ENCODE measurements around the gene CHRDL2. TPM values are rescaled to one million over a fixed set of nuclear protein-coding genes. Genes with fewer than 3 reads are reported as not detected.

The CHRDL2 gene
- total RNA-seq, 1 experiment from 2014 or later = 0.39 TPM

DNA sequence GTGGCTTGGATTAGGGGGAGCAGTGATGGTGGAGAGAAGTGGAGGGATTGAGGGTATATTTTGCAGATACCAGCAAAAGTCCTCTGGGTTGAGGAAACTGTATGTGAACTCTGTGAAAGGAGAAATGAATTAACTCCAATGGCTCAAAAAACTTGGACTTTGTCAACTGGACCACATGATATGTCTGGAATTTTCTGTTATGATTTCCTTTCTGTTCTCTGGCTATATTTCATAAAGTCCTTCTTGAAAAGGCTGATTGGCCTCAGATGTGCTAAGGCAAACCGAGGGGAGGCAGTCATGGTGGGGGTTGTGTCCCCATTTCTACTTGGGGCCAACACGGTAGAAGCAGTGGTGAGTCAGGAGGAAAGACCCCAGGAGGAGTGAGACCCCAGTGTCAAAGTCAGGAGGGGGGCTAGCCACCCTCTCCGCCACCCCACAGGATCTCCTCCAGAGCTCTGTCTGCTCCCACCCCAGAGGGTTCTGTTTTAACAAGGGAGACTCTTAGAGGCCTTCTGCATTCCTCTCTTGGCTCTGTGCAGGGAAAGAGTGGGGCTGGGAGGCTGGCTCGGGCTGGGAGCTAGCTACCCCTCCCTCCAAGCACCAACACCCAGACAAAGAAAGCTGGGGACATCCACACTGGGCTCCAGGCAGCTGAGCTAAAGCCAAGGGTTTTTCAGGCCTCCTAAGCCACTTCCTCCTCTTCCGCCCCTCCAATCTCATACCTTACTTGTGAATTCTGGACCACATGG lies 13.8 kb downstream of the CHRDL2 start:
- Histone ChIP-seq H3K56ac (ENCODE audit: insufficient read length, low read depth, low read length) (no peak overlapping the region), H2AK5ac (ENCODE audit: insufficient read length, low read length) (no peak overlapping the region), H3K79me2 (ENCODE audit: insufficient read depth, low read length) (no peaks in the 10 kb centered on the region), H3K23me2 (ENCODE audit: insufficient read length, low read depth, low read length, poor library complexity, severe bottlenecking) (no peaks in the 10 kb centered on the region), H2BK120ac (ENCODE audit: low read depth, low read length, poor library complexity, severe bottlenecking) (no peak overlapping the region), H3K14ac (ENCODE audit: insufficient read depth, low read length) (0 out of 2 replicates have a peak overlapping the region, but pooled peaks have one; percentile 49), H4K91ac (ENCODE audit: insufficient read length, low read depth, low read length) (no peak overlapping the region), H3K27me3 (ENCODE audit: insufficient read depth, low read length) (no peaks in the 10 kb centered on the region), H2BK20ac (ENCODE audit: low read depth, low read length, poor library complexity, severe bottlenecking) (no peak overlapping the region), H3K4me2 (ENCODE audit: insufficient read depth, insufficient read length, low read length) (no peak overlapping the region), H2AFZ (ENCODE audit: low read length) (no peak overlapping the region), H3K27ac (ENCODE audit: insufficient read length, low read depth, low read length) (no peak overlapping the region), H3K79me1 (ENCODE audit: insufficient read depth, low read depth, low read length, poor library complexity, severe bottlenecking) (no peaks in the 10 kb centered on the region), H2BK15ac (ENCODE audit: low read depth, low read length) (no peak overlapping the region), H3K9ac (ENCODE audit: extremely low read depth, insufficient read length, low read length) (no peak overlapping the region), H3K18ac (ENCODE audit: insufficient read length, low read depth, low read length) (no peak overlapping the region), H2BK12ac (ENCODE audit: insufficient read length, low read depth, low read length) (no peak overlapping the region), H4K5ac (ENCODE audit: insufficient read length, low read depth, low read length) (no peak overlapping the region), H3K4me1 (ENCODE audit: insufficient read depth, low read length) (peaks cover 3% of the 10 kb centered on the region; the same call in 1 of the 2 replicates), H4K8ac (replicated peaks; ENCODE audit: insufficient read length, low read depth, low read length) (no peak overlapping the region), H4K20me1 (ENCODE audit: control insufficient read depth, insufficient read depth, insufficient read length) (no peaks in the 10 kb centered on the region), H3T11ph (ENCODE audit: low read length) (no peak overlapping the region), H3K23ac (ENCODE audit: insufficient read length, low read depth, low read length) (no peak overlapping the region), H3K4ac (ENCODE audit: low read depth, low read length) (no peak overlapping the region), H3K9me3 (ENCODE audit: control insufficient read depth, low read depth, low read length) (no peaks in the 10 kb centered on the region), H2BK5ac (ENCODE audit: insufficient read length, low read length) (no peak overlapping the region)
- H3K4me1 Mint-ChIP-seq = peaks cover 10 to 27% of the 10 kb centered on the region in 2 experiments
- no peaks in the 10 kb centered on the region for H3K36me3 Mint-ChIP-seq (ENCODE audit: insufficient read depth in 1 of 3, low read depth in 3 of 3)
- TF ChIP-seq CTCF (conservative IDR thresholded peaks at IDR 0.05) = no peak
- peaks cover 13% of the 10 kb centered on the region for H3K27me3 Mint-ChIP-seq (ENCODE audit: low read depth)
- H3K27ac Mint-ChIP-seq = peak overlapping the region in 2 of 3 experiments; percentile 26 to 57; a peak in 3 of 7 replicates
- WGBS (ENCODE audit: extremely low coverage, insufficient read length, low lambda C conversion rate) = no CpG with 5 or more reads among the region's 5 CpGs
- H3K4me3 Mint-ChIP-seq = no peak overlapping the region
- H3K9me3 Mint-ChIP-seq = no peaks in the 10 kb centered on the region
- no peak for DNase-seq
